GM12864 (cell line): ENCODE results near the gene USP35.
"Not testable (repeated sequence)": the region's sequence is repeated elsewhere in the genome, so short reads cannot be mapped to it uniquely, and the experiment has no call there.

ENCODE experiments used
- DNase-seq: peaks from one replicate; pipeline ENCODE4 v3.0.0-alpha.2; 2011; ENCODE audit warnings: low read depth
- H3K4me3 ChIP-seq: 2 replicates; pipeline ENCODE4 v1.5.1; 2011; ENCODE audit warnings: mild to moderate bottlenecking, low read depth, low read length, control low read depth
- TF ChIP-seq, protein P1 (sequence below): IDR thresholded peaks from 2 replicates; pipeline ENCODE4 v1.5.1; 2011; ENCODE audit warnings: low read depth, mild to moderate bottlenecking, moderate library complexity, low read length, control low read depth, inconsistent platforms; ENCODE audit errors: missing control alignments

Gene USP35

DNA sequence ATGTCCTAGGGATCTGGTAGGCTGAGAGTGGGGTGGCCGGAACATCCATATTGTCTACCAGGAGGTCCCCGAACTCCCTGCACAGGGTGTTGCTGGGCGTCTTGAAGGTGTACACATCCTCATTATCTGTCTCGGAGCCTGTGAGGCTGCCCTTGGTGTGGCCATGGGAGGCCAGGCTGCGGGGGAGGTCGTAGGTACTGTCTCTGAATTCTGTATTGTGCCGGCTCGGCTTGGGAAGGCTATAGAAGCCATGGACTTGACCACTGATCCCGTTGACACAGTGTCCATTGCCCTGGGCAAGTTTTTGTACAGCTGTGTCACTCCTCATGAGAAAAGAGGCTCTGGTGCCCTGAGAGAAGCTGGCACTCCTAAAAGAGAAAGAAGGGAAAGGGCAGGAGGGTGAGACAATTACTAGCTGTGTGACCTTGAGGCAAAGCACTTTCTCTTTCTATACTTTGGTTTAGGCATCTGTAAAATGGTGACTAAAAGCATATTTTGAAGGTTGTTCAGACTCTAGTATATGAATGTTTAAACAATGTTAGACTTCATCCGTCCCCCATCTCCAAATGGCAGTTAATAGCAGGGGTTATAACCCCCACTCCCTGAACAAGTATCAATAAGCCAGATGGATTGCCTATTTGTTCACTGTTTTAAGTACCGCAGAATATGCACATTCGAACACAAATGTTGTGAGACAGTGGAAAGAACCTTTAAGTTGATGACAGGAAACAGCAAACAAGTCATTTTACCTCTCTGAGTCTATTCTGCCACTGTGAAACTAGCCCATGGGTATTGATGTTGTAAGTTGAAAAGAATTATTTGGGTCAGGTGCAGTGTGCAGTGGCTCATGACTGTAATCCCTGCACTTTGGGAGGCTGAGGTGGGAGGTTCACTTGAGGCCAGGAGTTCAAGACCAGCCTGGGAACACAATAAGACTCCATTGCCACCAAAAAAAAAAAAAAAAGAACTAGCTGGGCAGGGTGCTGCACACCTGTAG is 38.3 kb downstream of the USP35 start:
- H3K4me3 ChIP-seq: no peak overlapping the region
- peak; percentile 40 for DNase-seq
- TF ChIP-seq, protein P1, sequence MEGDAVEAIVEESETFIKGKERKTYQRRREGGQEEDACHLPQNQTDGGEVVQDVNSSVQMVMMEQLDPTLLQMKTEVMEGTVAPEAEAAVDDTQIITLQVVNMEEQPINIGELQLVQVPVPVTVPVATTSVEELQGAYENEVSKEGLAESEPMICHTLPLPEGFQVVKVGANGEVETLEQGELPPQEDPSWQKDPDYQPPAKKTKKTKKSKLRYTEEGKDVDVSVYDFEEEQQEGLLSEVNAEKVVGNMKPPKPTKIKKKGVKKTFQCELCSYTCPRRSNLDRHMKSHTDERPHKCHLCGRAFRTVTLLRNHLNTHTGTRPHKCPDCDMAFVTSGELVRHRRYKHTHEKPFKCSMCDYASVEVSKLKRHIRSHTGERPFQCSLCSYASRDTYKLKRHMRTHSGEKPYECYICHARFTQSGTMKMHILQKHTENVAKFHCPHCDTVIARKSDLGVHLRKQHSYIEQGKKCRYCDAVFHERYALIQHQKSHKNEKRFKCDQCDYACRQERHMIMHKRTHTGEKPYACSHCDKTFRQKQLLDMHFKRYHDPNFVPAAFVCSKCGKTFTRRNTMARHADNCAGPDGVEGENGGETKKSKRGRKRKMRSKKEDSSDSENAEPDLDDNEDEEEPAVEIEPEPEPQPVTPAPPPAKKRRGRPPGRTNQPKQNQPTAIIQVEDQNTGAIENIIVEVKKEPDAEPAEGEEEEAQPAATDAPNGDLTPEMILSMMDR: no peak

DNA sequence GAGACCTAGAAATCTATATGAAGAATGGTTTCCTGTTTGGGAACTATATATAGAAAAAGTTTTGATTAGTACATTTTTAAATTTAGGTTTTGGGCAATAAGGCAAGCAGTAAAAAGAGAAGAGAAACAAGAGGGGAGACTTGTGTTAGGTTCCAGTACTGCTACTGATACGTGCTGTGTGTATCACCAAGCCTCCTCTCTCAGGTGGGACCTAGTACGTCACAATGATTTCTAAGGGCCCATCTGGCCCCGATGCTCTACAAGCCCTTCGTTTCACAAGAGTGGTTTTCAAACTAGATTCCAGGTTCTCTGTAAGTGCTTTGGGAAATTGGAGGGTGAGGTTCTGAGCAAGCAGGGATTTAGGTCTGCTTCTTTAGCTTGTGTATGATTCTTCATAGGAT is 39.2 kb downstream of the USP35 start:
- DNase-seq: peak; percentile 53
- TF ChIP-seq, protein P1: peak; percentile 14

DNA sequence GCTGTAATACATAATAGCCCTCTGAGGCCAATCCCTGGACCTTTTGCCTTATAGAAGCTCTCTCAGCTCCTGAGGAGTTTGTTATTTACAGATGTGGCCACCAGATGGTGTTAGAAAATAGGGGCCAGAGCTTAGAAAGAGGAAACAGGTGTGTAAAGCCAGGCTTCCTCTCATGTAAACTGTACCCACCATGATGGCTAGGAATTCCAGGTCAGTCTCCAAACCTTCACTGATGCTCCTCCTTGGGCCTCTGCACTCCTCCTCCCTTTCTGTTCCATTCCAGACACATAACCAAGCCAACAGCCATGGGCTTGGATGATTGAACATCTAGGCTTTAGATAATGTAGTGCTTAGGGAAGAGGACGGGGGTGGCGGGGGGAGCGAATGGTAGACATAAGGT is 39.7 kb downstream of the USP35 start:
- peak; percentile 54 for DNase-seq
- H3K4me3 ChIP-seq: no peak overlapping the region
- TF ChIP-seq, protein P1: peak; percentile 58

More for the DNA sequence above, 39.2 kb downstream of the USP35 start:
- no peak overlapping the region for H3K4me3 ChIP-seq

DNA sequence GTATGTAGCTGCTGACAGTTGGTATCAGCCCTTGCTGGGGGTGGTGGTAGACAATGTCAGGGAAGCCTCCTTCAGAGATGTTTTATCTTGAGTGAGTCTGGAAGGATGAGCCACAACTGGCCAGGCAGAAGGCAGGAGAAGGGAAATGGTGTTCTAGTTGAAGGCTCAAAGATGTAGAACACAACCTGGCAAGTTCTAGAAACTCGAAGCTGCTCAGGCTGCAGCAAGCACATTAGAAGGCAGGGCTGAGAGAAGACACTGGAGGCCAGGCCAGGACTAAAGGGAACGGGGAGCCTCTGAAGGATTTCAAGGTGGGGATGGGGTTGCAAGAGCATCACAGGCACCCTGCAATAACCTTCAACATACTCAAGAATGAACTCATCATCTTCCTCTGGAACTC is 40.4 kb downstream of the USP35 start:
- no peak overlapping the region for H3K4me3 ChIP-seq
- no peak for DNase-seq
- TF ChIP-seq, protein P1: no peak

DNA sequence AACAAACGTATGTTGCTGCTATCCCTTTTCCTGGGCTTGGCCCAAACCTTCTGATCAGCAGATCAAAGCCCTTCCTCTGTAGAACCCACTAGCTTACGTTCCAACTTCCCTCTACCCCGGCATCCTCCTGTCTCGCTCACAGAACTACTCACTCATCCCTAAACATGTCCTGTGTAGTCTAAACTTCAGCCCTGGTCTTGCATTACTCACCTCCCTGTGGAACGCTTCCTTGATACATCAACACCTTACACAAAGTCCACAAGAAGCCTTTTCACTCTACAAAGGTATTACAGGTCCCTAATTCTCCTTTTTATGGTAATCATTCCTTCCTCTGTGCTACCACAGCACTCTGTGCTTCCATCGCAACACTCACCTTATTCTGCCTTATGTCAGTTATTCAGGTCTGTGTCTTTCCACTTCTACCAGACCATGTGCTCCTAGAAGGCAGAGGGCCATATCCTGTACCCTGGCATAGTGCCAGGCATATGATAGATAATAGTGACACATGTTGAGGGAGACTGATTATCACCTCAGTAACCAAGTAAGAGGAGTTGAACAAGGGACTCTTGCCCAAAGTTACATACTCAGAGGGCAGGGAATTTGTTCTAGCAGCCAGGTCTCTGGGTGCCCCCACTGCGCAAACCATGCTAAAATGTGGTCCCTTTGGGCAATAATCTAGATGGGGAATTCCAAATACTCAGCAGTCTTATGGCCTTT is 41.6 kb downstream of the USP35 start:
- no peak overlapping the region for H3K4me3 ChIP-seq
- TF ChIP-seq, protein P1: no peak
- DNase-seq: no peak

DNA sequence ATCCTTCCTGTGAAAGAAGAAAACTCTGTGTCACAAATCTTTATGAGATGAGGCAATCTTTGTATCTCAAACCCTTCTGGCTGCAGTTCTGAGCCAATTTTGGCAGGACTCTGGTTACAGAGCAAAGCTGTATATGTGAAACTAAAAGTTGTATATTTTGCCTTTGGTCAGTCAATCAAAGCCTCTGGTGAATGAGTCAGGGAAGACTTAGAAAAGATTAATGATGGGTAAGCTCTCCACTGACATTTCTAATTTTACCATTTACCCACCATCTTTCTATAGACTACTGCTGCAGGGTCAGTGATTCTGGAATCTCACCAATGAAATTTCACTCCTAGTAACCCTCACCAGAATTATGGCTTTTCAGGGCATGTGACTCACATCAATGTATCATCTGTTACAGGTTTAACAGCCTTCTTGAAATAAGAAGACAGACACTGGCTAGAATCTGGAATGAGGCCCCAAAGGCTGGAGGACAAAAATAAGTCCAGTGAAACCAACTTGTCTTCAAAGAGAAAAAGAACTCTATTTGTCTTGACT is 43.3 kb downstream of the USP35 start:
- no peak for DNase-seq
- TF ChIP-seq, protein P1: no peak
- no peak overlapping the region for H3K4me3 ChIP-seq

DNA sequence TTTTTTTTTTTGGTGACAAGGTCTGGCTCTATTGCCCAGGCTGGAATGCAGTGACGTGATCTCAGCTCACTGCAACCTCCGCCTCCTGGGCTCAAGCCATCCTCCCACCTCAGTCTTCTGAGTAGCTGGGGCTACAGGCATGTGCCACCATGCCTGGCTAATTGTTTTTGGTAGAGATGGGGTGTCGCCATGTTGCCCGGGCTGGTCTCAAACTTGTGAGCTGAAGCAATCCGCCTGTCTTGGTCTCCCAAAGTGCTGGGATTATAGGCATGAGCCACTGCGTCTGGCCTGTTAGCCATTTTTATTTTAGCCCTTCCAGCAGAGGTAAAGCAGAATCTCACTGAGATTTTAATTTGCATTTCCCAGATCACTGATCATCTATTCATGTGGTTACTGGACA is 44.3 kb downstream of the USP35 start:
- DNase-seq, H3K4me3 ChIP-seq: not testable (repeated sequence)
